ENCODE data around the gene MOSPD3. TPM values are rescaled to one million over a fixed set of nuclear protein-coding genes. Genes with fewer than 3 reads are reported as not detected.

The MOSPD3 gene
- total RNA-seq, 1 donor from 2014 or later: 11.0 TPM

DNA sequence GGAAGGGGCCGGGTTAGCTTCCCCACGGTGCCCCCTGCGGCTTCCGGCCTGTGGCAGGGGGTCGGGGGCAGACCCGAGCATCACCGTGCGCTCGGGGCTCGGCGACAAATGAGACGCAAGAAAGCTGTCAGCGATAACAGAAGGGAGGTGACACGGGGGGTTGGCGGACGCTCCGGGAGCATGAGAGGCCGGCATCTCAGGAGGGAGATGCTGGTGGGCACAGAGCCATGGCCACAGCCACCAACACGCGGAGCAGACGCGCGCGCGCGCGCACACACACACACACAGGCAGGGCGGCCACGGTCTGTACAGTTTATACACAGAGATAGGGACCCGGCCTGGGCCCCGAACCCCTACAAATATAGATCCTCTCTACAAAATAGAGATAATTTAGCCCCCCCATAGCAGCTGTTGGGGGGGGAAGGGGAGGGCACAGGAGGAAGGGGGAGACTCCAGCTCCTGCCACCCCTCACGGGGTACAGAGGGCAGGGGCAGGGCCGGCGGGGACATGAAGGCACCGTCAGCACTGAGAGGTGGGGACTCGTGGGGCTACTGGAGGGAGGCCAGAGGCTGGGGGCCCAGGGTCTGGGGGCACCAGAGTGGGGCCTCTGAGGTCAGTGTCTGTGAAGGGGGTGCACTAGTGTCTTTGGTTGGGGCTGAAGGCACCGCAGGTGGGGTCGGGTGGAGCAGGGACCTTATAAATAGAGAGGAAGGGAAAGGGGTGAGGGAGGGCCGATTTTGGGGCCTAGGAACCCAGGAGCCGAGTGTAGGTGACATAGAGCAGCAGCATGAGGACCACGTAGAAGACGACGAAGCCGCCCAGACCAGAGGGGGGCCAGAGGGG is 37.8 kb upstream of the MOSPD3 start:
- intact Hi-C loops (cut with DNase I): no loop called here
- Histone ChIP-seq H3K9me3 (no peaks in the 10 kb centered on the region), H3K27me3 (no peaks in the 10 kb centered on the region), H3K27ac (no peak overlapping the region), H3K4me3 (no peak overlapping the region), H3K36me3 (peaks cover 43 to 55% of the 10 kb centered on the region in 2 donors), H3K4me1 (peaks cover 0 to 9% of the 10 kb centered on the region in 2 donors)
- DNase-seq (ENCODE audit: low spot score in 2 of 2): no peak
- TF ChIP-seq, protein P1, sequence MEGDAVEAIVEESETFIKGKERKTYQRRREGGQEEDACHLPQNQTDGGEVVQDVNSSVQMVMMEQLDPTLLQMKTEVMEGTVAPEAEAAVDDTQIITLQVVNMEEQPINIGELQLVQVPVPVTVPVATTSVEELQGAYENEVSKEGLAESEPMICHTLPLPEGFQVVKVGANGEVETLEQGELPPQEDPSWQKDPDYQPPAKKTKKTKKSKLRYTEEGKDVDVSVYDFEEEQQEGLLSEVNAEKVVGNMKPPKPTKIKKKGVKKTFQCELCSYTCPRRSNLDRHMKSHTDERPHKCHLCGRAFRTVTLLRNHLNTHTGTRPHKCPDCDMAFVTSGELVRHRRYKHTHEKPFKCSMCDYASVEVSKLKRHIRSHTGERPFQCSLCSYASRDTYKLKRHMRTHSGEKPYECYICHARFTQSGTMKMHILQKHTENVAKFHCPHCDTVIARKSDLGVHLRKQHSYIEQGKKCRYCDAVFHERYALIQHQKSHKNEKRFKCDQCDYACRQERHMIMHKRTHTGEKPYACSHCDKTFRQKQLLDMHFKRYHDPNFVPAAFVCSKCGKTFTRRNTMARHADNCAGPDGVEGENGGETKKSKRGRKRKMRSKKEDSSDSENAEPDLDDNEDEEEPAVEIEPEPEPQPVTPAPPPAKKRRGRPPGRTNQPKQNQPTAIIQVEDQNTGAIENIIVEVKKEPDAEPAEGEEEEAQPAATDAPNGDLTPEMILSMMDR (IDR thresholded peaks at IDR 0.05): no peak

DNA sequence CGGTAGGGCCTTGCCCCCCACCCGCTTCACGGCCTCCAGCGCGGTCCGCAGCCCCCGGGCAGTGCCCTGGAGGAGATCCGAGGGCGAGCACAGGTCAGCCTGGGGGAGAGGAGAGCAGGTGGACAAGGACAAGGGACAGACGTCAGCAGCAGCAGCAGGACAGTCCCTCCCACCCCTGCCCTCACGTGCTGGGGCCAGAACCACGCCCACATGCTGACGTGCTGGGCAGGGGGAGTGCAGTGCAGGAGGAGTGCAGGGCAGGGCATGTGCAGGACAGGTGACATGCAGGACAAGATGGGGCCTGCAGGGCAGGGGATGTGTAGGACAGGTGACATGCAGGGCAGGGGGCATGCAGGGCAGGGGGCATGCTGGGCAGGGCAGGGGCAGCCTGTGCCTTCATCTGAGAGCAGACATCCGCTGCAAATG is 37.1 kb upstream of the MOSPD3 start:
- intact Hi-C loops (cut with DNase I): no loop called here
- TF ChIP-seq, protein P1 (IDR thresholded peaks at IDR 0.05): no peak
- Histone ChIP-seq H3K36me3 (peaks cover 43 to 61% of the 10 kb centered on the region in 2 donors), H3K9me3 (no peaks in the 10 kb centered on the region), H3K4me3 (no peak overlapping the region), H3K4me1 (peaks cover 0 to 3% of the 10 kb centered on the region in 2 donors), H3K27me3 (no peaks in the 10 kb centered on the region), H3K27ac (no peak overlapping the region)
- no peak for DNase-seq (ENCODE audit: low spot score in 2 of 2)

GRCh38 chr7:100575746-100576383 is 36.5 kb upstream of the MOSPD3 start:
- Histone ChIP-seq H3K4me3 (no peak overlapping the region), H3K4me1 (no peaks in the 10 kb centered on the region), H3K27me3 (no peaks in the 10 kb centered on the region), H3K9me3 (no peaks in the 10 kb centered on the region), H3K36me3 (peaks cover 45 to 68% of the 10 kb centered on the region in 2 donors), H3K27ac (no peak overlapping the region)
- intact Hi-C loops (cut with DNase I): no loop called here
- DNase-seq (ENCODE audit: low spot score in 2 of 2): no peak
- TF ChIP-seq, protein P1 (IDR thresholded peaks at IDR 0.05): no peak

GRCh38 chr7:100576384-100576993 is 35.9 kb upstream of the MOSPD3 start:
- H3K27ac ChIP-seq: no peak overlapping the region
- TF ChIP-seq, protein P1 (IDR thresholded peaks at IDR 0.05): no peak
- no peak for DNase-seq (ENCODE audit: low spot score in 2 of 2)
- no peaks in the 10 kb centered on the region for H3K9me3 ChIP-seq
- H3K4me1 ChIP-seq: no peaks in the 10 kb centered on the region
- intact Hi-C loops (cut with DNase I): no loop called here
- no peaks in the 10 kb centered on the region for H3K27me3 ChIP-seq
- peaks cover 52 to 74% of the 10 kb centered on the region in 2 donors for H3K36me3 ChIP-seq
- H3K4me3 ChIP-seq: no peak overlapping the region

DNA sequence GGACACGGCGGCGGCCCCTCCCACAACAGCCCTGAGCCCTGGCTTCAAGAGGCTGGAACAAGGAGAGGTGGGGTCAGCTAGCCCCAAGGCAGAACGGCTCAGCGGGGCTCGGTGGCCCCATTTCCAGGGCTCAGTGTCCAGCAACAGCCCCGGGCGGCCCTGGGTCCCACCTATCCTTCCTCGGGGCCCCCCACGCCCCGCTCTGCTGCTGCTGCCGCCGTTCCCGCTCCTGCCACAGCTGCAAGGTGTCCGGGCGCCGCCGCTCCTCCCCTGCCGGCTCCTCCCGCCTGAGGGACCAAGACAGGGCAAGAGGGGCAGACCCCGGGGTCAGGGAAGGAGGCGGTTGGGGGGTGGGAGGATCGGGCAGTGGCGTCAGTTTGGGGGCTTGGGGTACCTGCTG is 35.2 kb upstream of the MOSPD3 start:
- H3K9me3 ChIP-seq: no peaks in the 10 kb centered on the region
- no peak overlapping the region for H3K4me3 ChIP-seq
- TF ChIP-seq, protein P1 (IDR thresholded peaks at IDR 0.05): no peak
- intact Hi-C loops (cut with DNase I): no loop called here
- H3K36me3 ChIP-seq: peaks cover 58 to 80% of the 10 kb centered on the region in 2 donors
- DNase-seq (ENCODE audit: low spot score in 2 of 2): no peak
- no peak overlapping the region for H3K27ac ChIP-seq
- H3K4me1 ChIP-seq: no peaks in the 10 kb centered on the region
- H3K27me3 ChIP-seq: no peaks in the 10 kb centered on the region

Measured in ascending aorta (tissue), 2 donors.